H1 (cell line): ENCODE data around the gene CD247. TPM values are rescaled to one million over a fixed set of nuclear protein-coding genes. Genes with fewer than 3 reads are reported as not detected.

Experiments
- TBP ChIP-seq: IDR thresholded peaks from 2 replicates; pipeline ENCODE4 v1.6.1; 2011; ENCODE audit warnings: low read depth, low read length, improper control_type of control experiment
- polyA plus RNA-seq, 7 experiments: library from polyadenylated mRNA; depleted of rRNA in 3 of 7; stranded (reverse) in 5 of 7; unstranded in 2 of 7; fragments of >200 nt in 5 of 7; fragments of 200-250 nt in 2 of 7; gene quantifications; 1 replicate in 5 of 7; 2 replicates in 1 of 7; 4 replicates in 1 of 7; pipeline versions ENCODE4 v1.2.1 to v1.2.3, GENCODE V29; 2011 to 2013; ENCODE audit warnings: missing spikeins in 2 of 7, mixed read lengths in 2 of 7
- total RNA-seq: library from RNA; stranded (reverse); fragmentation: NEBNext Ultra II Directional; extraction: Animal tissue kit (Norgen Biotek cat#: 25700); gene quantifications from 2 replicates; pipeline ENCODE4 v1.2.1, GENCODE V29; 2021
- TF ChIP-seq, protein P1 (sequence below): IDR thresholded peaks from 2 replicates; pipeline ENCODE4 v1.6.1; 2012; ENCODE audit warnings: low read length, inconsistent platforms

The CD247 gene
- total and polyA plus RNA-seq, 2 of the 8 experiments (the other 6 are each of a cell fraction or from before 2014, with no cell fraction given), result 2.0 to 2.2 TPM

DNA sequence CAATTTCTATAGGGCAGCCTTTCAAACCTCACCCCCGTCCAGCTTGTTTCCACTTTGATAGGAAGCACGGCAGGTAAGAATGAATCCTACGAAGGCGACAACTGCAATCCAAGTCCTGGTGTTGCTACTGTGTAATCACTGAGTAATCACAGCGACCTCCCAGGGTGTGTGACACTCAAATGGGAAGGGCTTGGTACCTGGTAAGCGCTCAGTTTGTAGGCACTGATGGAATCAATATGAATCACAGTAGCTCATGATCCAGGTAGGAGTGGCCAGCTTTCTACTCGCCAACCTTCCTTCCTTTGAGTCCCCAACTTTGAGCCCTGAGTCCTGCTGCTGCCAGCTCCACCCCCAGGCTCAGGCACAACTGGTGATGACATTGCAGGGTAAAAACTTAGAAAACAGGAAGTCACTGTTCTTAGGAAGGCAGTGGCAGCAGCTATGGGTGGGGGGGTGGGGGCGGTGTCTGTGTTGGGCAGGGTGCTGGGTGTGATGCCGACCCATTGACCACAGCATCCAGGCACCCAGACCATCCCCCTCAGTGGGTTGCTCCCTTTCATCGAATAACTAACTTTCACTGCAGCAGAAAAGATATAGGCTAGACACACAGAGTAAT, 70.7 kb downstream of the CD247 start (continued):
- TF ChIP-seq, protein P1, sequence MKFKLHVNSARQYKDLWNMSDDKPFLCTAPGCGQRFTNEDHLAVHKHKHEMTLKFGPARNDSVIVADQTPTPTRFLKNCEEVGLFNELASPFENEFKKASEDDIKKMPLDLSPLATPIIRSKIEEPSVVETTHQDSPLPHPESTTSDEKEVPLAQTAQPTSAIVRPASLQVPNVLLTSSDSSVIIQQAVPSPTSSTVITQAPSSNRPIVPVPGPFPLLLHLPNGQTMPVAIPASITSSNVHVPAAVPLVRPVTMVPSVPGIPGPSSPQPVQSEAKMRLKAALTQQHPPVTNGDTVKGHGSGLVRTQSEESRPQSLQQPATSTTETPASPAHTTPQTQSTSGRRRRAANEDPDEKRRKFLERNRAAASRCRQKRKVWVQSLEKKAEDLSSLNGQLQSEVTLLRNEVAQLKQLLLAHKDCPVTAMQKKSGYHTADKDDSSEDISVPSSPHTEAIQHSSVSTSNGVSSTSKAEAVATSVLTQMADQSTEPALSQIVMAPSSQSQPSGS, result no peak
- TF ChIP-seq TBP, result no peak
